H9 (cell line): ENCODE data around the gene EPPIN. TPM values are rescaled to one million over a fixed set of nuclear protein-coding genes. Genes with fewer than 3 reads are reported as not detected.
A peak's percentile ranks its signal among the peaks of the same experiment; 100 is the strongest.

ENCODE experiments used
- DNase-seq: peaks from one replicate; pipeline ENCODE4 v3.0.0-alpha.2; 2017
- H2AFZ ChIP-seq: one replicate; pipeline ENCODE4 v1.6.1; 2013; ENCODE audit warnings: mild to moderate bottlenecking, low read length, control low read depth, moderate library complexity
- H2AK5ac ChIP-seq: 2 replicates; pipeline ENCODE4 v1.6.1; 2013; ENCODE audit warnings: low read length, control low read depth, mixed read lengths; ENCODE audit not compliant: insufficient read length
- H2BK120ac ChIP-seq: one replicate; pipeline ENCODE4 v1.6.1; 2013; ENCODE audit warnings: low read depth, mild to moderate bottlenecking, low read length, control low read depth, inconsistent platforms; ENCODE audit not compliant: poor library complexity, severe bottlenecking
- H2BK12ac ChIP-seq: 2 replicates; pipeline ENCODE4 v1.6.1; 2013; ENCODE audit warnings: low read length, control low read depth, mixed read lengths, low read depth; ENCODE audit not compliant: insufficient read length
- H2BK15ac ChIP-seq: 2 replicates; pipeline ENCODE4 v1.6.1; 2013; ENCODE audit warnings: low read depth, low read length, control low read depth
- H2BK20ac ChIP-seq: one replicate; pipeline ENCODE4 v1.6.1; 2013; ENCODE audit warnings: low read depth, mild to moderate bottlenecking, low read length, control low read depth, inconsistent platforms; ENCODE audit not compliant: poor library complexity, severe bottlenecking
- H2BK5ac ChIP-seq: 2 replicates; pipeline ENCODE4 v1.6.1; 2013; ENCODE audit warnings: low read length, control low read depth, mixed read lengths; ENCODE audit not compliant: insufficient read length
- H3K14ac ChIP-seq: 2 replicates; pipeline ENCODE4 v1.6.1; 2013; ENCODE audit warnings: low read length, control low read depth; ENCODE audit not compliant: insufficient read depth
- H3K18ac ChIP-seq: 2 replicates; pipeline ENCODE4 v1.6.1; 2013; ENCODE audit warnings: low read depth, mild to moderate bottlenecking, mixed read lengths, low read length, control low read depth; ENCODE audit not compliant: insufficient read length
- H3K23ac ChIP-seq: 2 replicates; pipeline ENCODE4 v1.6.1; 2013; ENCODE audit warnings: low read length, control low read depth, mixed read lengths, low read depth; ENCODE audit not compliant: insufficient read length
- H3K23me2 ChIP-seq: 2 replicates; pipeline ENCODE4 v1.6.1; 2013; ENCODE audit warnings: low read depth, mild to moderate bottlenecking, mixed read lengths, low read length, control low read depth; ENCODE audit not compliant: insufficient read length, poor library complexity, severe bottlenecking
- H3K27ac ChIP-seq: 2 replicates; pipeline ENCODE4 v1.5.1; 2013; ENCODE audit warnings: low read length, control low read depth, mixed read lengths, low read depth; ENCODE audit not compliant: insufficient read length
- H3K27me3 ChIP-seq: 2 replicates; pipeline ENCODE4 v1.6.1; 2013; ENCODE audit warnings: low read length, control low read depth, inconsistent platforms; ENCODE audit not compliant: insufficient read depth
- H3K4ac ChIP-seq: 2 replicates; pipeline ENCODE4 v1.6.1; 2013; ENCODE audit warnings: low read depth, mild to moderate bottlenecking, control low read depth, inconsistent platforms, low read length, moderate library complexity
- H3K4me1 ChIP-seq: 2 replicates; pipeline ENCODE4 v1.6.1; 2013; ENCODE audit warnings: low read length, control low read depth, inconsistent platforms; ENCODE audit not compliant: insufficient read depth
- H3K4me2 ChIP-seq: 2 replicates; pipeline ENCODE4 v1.6.1; 2013; ENCODE audit warnings: low read length, control low read depth, mixed read lengths; ENCODE audit not compliant: insufficient read length, insufficient read depth
- H3K56ac ChIP-seq: 2 replicates; pipeline ENCODE4 v1.6.1; 2013; ENCODE audit warnings: low read depth, mild to moderate bottlenecking, mixed read lengths, low read length, control low read depth; ENCODE audit not compliant: insufficient read length
- H3K79me1 ChIP-seq: 2 replicates; pipeline ENCODE4 v1.6.1; 2013; ENCODE audit warnings: low read depth, mild to moderate bottlenecking, moderate library complexity, low read length, control low read depth, inconsistent platforms; ENCODE audit not compliant: insufficient read depth, poor library complexity, severe bottlenecking
- H3K79me2 ChIP-seq: 2 replicates; pipeline ENCODE4 v1.6.1; 2013; ENCODE audit warnings: low read length, control low read depth, inconsistent platforms; ENCODE audit not compliant: insufficient read depth
- H3K9ac ChIP-seq: 2 replicates; pipeline ENCODE4 v1.6.1; 2013; ENCODE audit warnings: low read length, control low read depth, mixed read lengths; ENCODE audit not compliant: insufficient read length; ENCODE audit errors: extremely low read depth
- H3K9me3 ChIP-seq: one replicate; pipeline ENCODE4 v1.6.1; 2013; ENCODE audit warnings: low read depth, low read length, inconsistent platforms; ENCODE audit not compliant: control insufficient read depth
- H3T11ph ChIP-seq: one replicate; pipeline ENCODE4 v1.6.1; 2013; ENCODE audit warnings: mild to moderate bottlenecking, low read length, control low read depth, inconsistent platforms
- H4K20me1 ChIP-seq: one replicate; pipeline ENCODE4 v1.6.1; 2013; ENCODE audit not compliant: control insufficient read depth, insufficient read length, insufficient read depth
- H4K5ac ChIP-seq: 2 replicates; pipeline ENCODE4 v1.6.1; 2013; ENCODE audit warnings: low read depth, mild to moderate bottlenecking, mixed read lengths, low read length, control low read depth; ENCODE audit not compliant: insufficient read length
- H4K8ac ChIP-seq: replicated peaks from 2 replicates; pipeline ENCODE4 v1.6.1; 2013; ENCODE audit warnings: low read length, control low read depth, mixed read lengths, low read depth; ENCODE audit not compliant: insufficient read length
- H4K91ac ChIP-seq: 2 replicates; pipeline ENCODE4 v1.6.1; 2013; ENCODE audit warnings: low read depth, mild to moderate bottlenecking, moderate library complexity, mixed read lengths, low read length, control low read depth; ENCODE audit not compliant: insufficient read length
- H3K27ac Mint-ChIP-seq, 3 experiments: 2 replicates in 2 of 3; 3 replicates in 1 of 3; pipeline ENCODE4 v1.8.0; 2020 to 2021; ENCODE audit warnings: mixed read lengths in 3 of 3, mild to moderate bottlenecking in 1 of 3, moderate library complexity in 1 of 3
- H3K27me3 Mint-ChIP-seq: 2 replicates; pipeline ENCODE4 v1.8.0; 2021; ENCODE audit warnings: low read depth, mild to moderate bottlenecking, moderate library complexity, mixed read lengths
- H3K36me3 Mint-ChIP-seq, 3 experiments: 2 replicates in 2 of 3; 3 replicates in 1 of 3; pipeline ENCODE4 v1.8.0; 2020 to 2021; ENCODE audit warnings: low read depth in 3 of 3, mixed read lengths in 3 of 3; ENCODE audit not compliant: insufficient read depth in 1 of 3
- H3K4me1 Mint-ChIP-seq, 2 experiments: 2 replicates each; pipeline ENCODE4 v1.8.0; 2020; ENCODE audit warnings: mixed read lengths in 2 of 2
- H3K4me3 Mint-ChIP-seq, 2 experiments: 2 replicates in 1 of 2; 3 replicates in 1 of 2; pipeline ENCODE4 v1.8.0; 2020 to 2021; ENCODE audit warnings: mild to moderate bottlenecking in 2 of 2, mixed read lengths in 2 of 2, moderate library complexity in 1 of 2
- H3K9me3 Mint-ChIP-seq, 2 experiments: 2 replicates in 1 of 2; 3 replicates in 1 of 2; pipeline ENCODE4 v1.8.0; 2020; ENCODE audit warnings: mild to moderate bottlenecking in 2 of 2, mixed read lengths in 2 of 2, moderate library complexity in 1 of 2
- WGBS: extraction: QIAGEN DNeasy Blood & Tissue Kit; methylation state at CpG from one replicate; pipeline ENCODE4 v1.1.7; 2013; ENCODE audit warnings: missing lambda C conversion rate, low lambda C conversion rate, mixed read lengths; ENCODE audit not compliant: insufficient read length; ENCODE audit errors: extremely low coverage; 5-methylcytosine and 5-hydroxymethylcytosine counted together
- total RNA-seq: library from RNA; stranded (reverse); gene quantifications from 2 replicates; pipeline ENCODE4 v1.2.1, GENCODE V29; 2021
- TF ChIP-seq, protein P1 (sequence below): fragments of 200-600 bp; sonication (generic); conservative IDR thresholded peaks from 3 replicates; pipeline ENCODE4 v1.8.0; 2021; ENCODE audit warnings: antibody characterized with exemption, mild to moderate bottlenecking

EPPIN gene
- total RNA-seq, 1 experiment from 2014 or later, result not detected

DNA sequence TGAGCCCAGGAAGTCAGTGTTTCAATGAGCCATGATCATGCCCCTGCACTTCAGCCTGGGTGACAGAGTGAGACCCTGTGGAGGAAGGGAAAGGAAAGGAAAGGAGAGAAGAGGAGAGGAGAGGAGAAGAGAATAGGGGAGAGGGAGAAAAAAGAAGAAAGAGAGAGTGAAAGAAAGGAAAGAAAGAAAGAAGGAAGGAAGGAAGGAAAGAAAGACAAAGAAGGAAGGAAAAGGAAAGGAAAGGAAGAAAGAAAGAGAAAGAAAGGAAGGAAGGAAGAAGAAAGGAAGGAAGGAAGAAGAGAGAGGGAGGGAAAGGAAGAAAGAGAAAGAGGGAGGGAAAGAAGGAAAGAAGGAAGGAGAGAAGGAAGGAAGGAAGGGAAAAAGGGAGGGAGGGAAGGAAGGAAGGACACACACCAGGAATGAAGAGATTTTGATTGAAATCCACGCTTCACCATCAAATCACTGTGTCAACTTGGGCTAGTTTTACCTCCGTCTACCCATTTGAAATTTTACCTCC, 17.6 kb upstream of the EPPIN start:
- Histone ChIP-seq H4K91ac (no peak overlapping the region), H3K79me1 (no peaks in the 10 kb centered on the region), H2BK120ac (no peak overlapping the region), H3K4me1 (no peaks in the 10 kb centered on the region), H3T11ph (no peak overlapping the region), H3K9ac (no peak overlapping the region), H3K23ac (no peak overlapping the region), H4K5ac (no peak overlapping the region), H2AK5ac (no peak overlapping the region), H2BK15ac (no peak overlapping the region), H3K14ac (no peak overlapping the region), H3K27me3 (no peaks in the 10 kb centered on the region; the same call in 1 of the 2 replicates), H2AFZ (no peak overlapping the region), H3K4me2 (no peak overlapping the region), H3K4ac (no peak overlapping the region), H3K27ac (no peak overlapping the region), H2BK12ac (no peak overlapping the region), H3K23me2 (no peaks in the 10 kb centered on the region), H3K9me3 (no peaks in the 10 kb centered on the region), H4K20me1 (no peaks in the 10 kb centered on the region), H3K18ac (no peak overlapping the region), H4K8ac (no peak overlapping the region), H3K56ac (no peak overlapping the region), H2BK20ac (no peak overlapping the region), H3K79me2 (no peaks in the 10 kb centered on the region; the same call in 1 of the 2 replicates), H2BK5ac (no peak overlapping the region)
- peak overlapping the region in 1 of 3 experiments; percentile 16; a peak in 1 of 7 replicates for H3K27ac Mint-ChIP-seq
- DNase-seq, result no peak
- H3K36me3 Mint-ChIP-seq, result no peaks in the 10 kb centered on the region
- TF ChIP-seq, protein P1, sequence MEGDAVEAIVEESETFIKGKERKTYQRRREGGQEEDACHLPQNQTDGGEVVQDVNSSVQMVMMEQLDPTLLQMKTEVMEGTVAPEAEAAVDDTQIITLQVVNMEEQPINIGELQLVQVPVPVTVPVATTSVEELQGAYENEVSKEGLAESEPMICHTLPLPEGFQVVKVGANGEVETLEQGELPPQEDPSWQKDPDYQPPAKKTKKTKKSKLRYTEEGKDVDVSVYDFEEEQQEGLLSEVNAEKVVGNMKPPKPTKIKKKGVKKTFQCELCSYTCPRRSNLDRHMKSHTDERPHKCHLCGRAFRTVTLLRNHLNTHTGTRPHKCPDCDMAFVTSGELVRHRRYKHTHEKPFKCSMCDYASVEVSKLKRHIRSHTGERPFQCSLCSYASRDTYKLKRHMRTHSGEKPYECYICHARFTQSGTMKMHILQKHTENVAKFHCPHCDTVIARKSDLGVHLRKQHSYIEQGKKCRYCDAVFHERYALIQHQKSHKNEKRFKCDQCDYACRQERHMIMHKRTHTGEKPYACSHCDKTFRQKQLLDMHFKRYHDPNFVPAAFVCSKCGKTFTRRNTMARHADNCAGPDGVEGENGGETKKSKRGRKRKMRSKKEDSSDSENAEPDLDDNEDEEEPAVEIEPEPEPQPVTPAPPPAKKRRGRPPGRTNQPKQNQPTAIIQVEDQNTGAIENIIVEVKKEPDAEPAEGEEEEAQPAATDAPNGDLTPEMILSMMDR, result no peak
- WGBS, result no CpG with 5 or more reads among the region's 2 CpGs
- H3K27me3 Mint-ChIP-seq, result peaks cover 4% of the 10 kb centered on the region; the same call in 1 of the 2 replicates
- H3K9me3 Mint-ChIP-seq, result no peaks in the 10 kb centered on the region; a peak in 1 of 5 replicates
- no peaks in the 10 kb centered on the region for H3K4me1 Mint-ChIP-seq
- no peak overlapping the region for H3K4me3 Mint-ChIP-seq
